GM19372 (cell line): ENCODE measurements around the gene SASH3.

Experiments
- ATAC-seq: cut with Tn5 transposase; IDR thresholded peaks from one replicate; pipeline ENCODE4 v1.9.1; 2021; ENCODE audit warnings: mild to moderate bottlenecking, low read depth, moderate library complexity; ENCODE audit not compliant: unreplicated experiment

SASH3 gene

GRCh38 chrX:129781680-129782495 is 2.1 kb downstream of the SASH3 start:
- no peak for ATAC-seq

GRCh38 chrX:129782706-129783105 is 3.0 kb downstream of the SASH3 start:
- ATAC-seq = no peak

GRCh38 chrX:129783291-129783713 is 3.6 kb downstream of the SASH3 start:
- no peak for ATAC-seq

- ATAC-seq = no peak
Measured at GRCh38 chrX:129784371-129784770, 4.6 kb downstream of the SASH3 start.

- no peak for ATAC-seq
Measured at GRCh38 chrX:129785160-129785947, 5.6 kb downstream of the SASH3 start.

- ATAC-seq = peak; percentile 80
Measured at GRCh38 chrX:129786210-129786651, 6.5 kb downstream of the SASH3 start.

- ATAC-seq = no peak
Measured at GRCh38 chrX:129787336-129788055, 7.7 kb downstream of the SASH3 start.

GRCh38 chrX:129788527-129788926 is 8.8 kb downstream of the SASH3 start:
- ATAC-seq = no peak

GRCh38 chrX:129790146-129790545 is 10.4 kb downstream of the SASH3 start:
- no peak for ATAC-seq

- ATAC-seq = no peak
Measured at GRCh38 chrX:129790808-129791207, 11.1 kb downstream of the SASH3 start.

- ATAC-seq = no peak
Measured at GRCh38 chrX:129791336-129791735, 11.6 kb downstream of the SASH3 start.

- no peak for ATAC-seq
Measured at GRCh38 chrX:129791961-129792570, 12.3 kb downstream of the SASH3 start.

GRCh38 chrX:129792586-129793291 is 13.0 kb downstream of the SASH3 start:
- ATAC-seq = no peak

- ATAC-seq = no peak
Measured at GRCh38 chrX:129793604-129794191, 13.9 kb downstream of the SASH3 start.

- ATAC-seq = no peak
Measured at GRCh38 chrX:129795584-129795983, 15.8 kb downstream of the SASH3 start.

GRCh38 chrX:129797251-129797906 is 17.6 kb downstream of the SASH3 start:
- ATAC-seq = no peak

GRCh38 chrX:129798456-129798855 is 18.7 kb downstream of the SASH3 start:
- no peak for ATAC-seq

- no peak for ATAC-seq
Measured at GRCh38 chrX:129798888-129799287, 19.1 kb downstream of the SASH3 start.

GRCh38 chrX:129800186-129800585 is 20.4 kb downstream of the SASH3 start:
- ATAC-seq = no peak
